Measurements from ENCODE around the gene LARGE1. TPM values are rescaled to one million over a fixed set of nuclear protein-coding genes. Genes with fewer than 3 reads are reported as not detected.
A peak's percentile ranks its signal among the peaks of the same experiment; 100 is the strongest.

Gene LARGE1
- total RNA-seq, 1 experiment from 2014 or later: 2.5 TPM

DNA sequence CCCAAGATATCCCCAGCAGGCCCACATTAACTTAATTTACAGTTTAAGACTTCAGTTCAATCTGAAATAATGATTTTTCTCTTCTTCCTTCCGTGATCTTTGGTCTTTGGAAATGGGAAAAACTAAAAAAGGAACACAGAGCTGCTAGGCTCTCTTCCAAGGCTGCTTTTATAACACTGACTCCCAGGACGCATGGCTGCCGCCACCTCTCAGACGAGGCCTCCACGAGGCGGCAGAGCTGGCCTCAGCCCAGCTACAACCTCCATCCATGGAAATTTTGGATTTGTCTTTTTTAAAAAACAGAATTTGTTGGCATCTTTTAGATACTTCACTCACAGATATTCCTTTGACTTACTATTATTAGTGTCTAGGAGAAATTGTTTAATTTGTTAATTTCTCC, 476.6 kb downstream of the LARGE1 start:
- Histone ChIP-seq H3K4me1 (ENCODE audit: control insufficient read depth, insufficient read depth, low read length) (no peaks in the 10 kb centered on the region), H3K36me3 (ENCODE audit: control insufficient read depth, insufficient read depth, low read length) (no peaks in the 10 kb centered on the region), H3K9me3 (ENCODE audit: control insufficient read depth, insufficient read depth, low read depth, low read length) (no peaks in the 10 kb centered on the region), H3K4me3 (ENCODE audit: low read depth in 2 of 2, low read length in 2 of 2) (no peak overlapping the region), H3K27me3 (ENCODE audit: control insufficient read depth, insufficient read depth, low read length) (no peaks in the 10 kb centered on the region), H3K27ac (ENCODE audit: low read length) (no peak overlapping the region)
- BruUV-seq (replicated peaks): no TSS peak
- ChIA-PET POLR2A (no interaction called here), CTCF (no interaction called here)
- DNase-seq (ENCODE audit: low read depth, low spot score) (no peak), ATAC-seq (no peak)
- in situ Hi-C loops (cut with HindIII; ENCODE audit: low pct_unique_long_range_greater_than_20kb, low sequenced_read_pairs): no loop called here
- intact Hi-C loops (cut with micrococcal nuclease; ENCODE audit: unreplicated experiment): no loop called here
- TF ChIP-seq, protein P1, sequence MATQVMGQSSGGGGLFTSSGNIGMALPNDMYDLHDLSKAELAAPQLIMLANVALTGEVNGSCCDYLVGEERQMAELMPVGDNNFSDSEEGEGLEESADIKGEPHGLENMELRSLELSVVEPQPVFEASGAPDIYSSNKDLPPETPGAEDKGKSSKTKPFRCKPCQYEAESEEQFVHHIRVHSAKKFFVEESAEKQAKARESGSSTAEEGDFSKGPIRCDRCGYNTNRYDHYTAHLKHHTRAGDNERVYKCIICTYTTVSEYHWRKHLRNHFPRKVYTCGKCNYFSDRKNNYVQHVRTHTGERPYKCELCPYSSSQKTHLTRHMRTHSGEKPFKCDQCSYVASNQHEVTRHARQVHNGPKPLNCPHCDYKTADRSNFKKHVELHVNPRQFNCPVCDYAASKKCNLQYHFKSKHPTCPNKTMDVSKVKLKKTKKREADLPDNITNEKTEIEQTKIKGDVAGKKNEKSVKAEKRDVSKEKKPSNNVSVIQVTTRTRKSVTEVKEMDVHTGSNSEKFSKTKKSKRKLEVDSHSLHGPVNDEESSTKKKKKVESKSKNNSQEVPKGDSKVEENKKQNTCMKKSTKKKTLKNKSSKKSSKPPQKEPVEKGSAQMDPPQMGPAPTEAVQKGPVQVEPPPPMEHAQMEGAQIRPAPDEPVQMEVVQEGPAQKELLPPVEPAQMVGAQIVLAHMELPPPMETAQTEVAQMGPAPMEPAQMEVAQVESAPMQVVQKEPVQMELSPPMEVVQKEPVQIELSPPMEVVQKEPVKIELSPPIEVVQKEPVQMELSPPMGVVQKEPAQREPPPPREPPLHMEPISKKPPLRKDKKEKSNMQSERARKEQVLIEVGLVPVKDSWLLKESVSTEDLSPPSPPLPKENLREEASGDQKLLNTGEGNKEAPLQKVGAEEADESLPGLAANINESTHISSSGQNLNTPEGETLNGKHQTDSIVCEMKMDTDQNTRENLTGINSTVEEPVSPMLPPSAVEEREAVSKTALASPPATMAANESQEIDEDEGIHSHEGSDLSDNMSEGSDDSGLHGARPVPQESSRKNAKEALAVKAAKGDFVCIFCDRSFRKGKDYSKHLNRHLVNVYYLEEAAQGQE (IDR thresholded peaks at IDR 0.05; ENCODE audit: insufficient read depth in 1 of 2, low read depth in 2 of 2, low read length in 1 of 2): no peak
- TF ChIP-seq, protein P2, sequence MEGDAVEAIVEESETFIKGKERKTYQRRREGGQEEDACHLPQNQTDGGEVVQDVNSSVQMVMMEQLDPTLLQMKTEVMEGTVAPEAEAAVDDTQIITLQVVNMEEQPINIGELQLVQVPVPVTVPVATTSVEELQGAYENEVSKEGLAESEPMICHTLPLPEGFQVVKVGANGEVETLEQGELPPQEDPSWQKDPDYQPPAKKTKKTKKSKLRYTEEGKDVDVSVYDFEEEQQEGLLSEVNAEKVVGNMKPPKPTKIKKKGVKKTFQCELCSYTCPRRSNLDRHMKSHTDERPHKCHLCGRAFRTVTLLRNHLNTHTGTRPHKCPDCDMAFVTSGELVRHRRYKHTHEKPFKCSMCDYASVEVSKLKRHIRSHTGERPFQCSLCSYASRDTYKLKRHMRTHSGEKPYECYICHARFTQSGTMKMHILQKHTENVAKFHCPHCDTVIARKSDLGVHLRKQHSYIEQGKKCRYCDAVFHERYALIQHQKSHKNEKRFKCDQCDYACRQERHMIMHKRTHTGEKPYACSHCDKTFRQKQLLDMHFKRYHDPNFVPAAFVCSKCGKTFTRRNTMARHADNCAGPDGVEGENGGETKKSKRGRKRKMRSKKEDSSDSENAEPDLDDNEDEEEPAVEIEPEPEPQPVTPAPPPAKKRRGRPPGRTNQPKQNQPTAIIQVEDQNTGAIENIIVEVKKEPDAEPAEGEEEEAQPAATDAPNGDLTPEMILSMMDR (IDR thresholded peaks at IDR 0.05): no peak
- TF ChIP-seq POLR2AphosphoS5 (IDR thresholded peaks at IDR 0.05; ENCODE audit: low read depth, low read length) (no peak), TCF7L2 (IDR thresholded peaks at IDR 0.05; ENCODE audit: low read depth, low read length) (no peak), SIN3A (IDR thresholded peaks at IDR 0.05; ENCODE audit: borderline replicate concordance, insufficient read depth, low read depth, low read length) (no peak)

DNA sequence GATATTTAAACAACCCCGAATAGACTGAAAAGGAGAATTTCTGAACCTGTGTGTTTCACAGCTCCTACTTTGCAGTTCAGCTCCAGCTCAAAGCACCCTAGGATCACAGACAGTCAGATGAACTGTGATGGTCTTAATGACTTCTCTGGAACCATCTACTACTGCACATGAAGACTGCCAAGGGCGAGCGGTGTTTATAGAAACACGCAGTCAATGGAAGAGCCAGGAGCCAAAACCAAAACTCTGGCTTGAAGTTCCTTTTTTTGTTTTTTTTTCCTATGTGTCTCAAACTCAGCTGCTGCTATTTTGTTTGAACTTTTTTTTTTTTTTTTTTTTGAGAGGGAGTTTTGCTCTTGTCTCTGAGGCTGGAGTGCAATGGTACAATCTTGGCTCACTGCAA, 479.5 kb downstream of the LARGE1 start:
- TF ChIP-seq SIN3A (IDR thresholded peaks at IDR 0.05; ENCODE audit: borderline replicate concordance, insufficient read depth, low read depth, low read length): no peak
- no peaks in the 10 kb centered on the region for H3K9me3 ChIP-seq (ENCODE audit: control insufficient read depth, insufficient read depth, low read depth, low read length)
- in situ Hi-C loops (cut with HindIII; ENCODE audit: low pct_unique_long_range_greater_than_20kb, low sequenced_read_pairs): no loop called here
- no peaks in the 10 kb centered on the region for H3K36me3 ChIP-seq (ENCODE audit: control insufficient read depth, insufficient read depth, low read length)
- no peak overlapping the region for H3K27ac ChIP-seq (ENCODE audit: low read length)
- no peaks in the 10 kb centered on the region for H3K27me3 ChIP-seq (ENCODE audit: control insufficient read depth, insufficient read depth, low read length)
- no peak for DNase-seq (ENCODE audit: low read depth, low spot score)
- ATAC-seq: no peak
- ChIA-PET CTCF (interaction anchor here (0.6 kb wide), 1 partner anchor 281 kb away, joined by 5 read pairs; no protein-coding TSS in a partner anchor), POLR2A (no interaction called here)
- H3K4me3 ChIP-seq (ENCODE audit: low read depth in 2 of 2, low read length in 2 of 2): no peak overlapping the region
- intact Hi-C loops (cut with micrococcal nuclease; ENCODE audit: unreplicated experiment): no loop called here
- BruUV-seq (replicated peaks): no TSS peak
- H3K4me1 ChIP-seq (ENCODE audit: control insufficient read depth, insufficient read depth, low read length): no peaks in the 10 kb centered on the region

DNA sequence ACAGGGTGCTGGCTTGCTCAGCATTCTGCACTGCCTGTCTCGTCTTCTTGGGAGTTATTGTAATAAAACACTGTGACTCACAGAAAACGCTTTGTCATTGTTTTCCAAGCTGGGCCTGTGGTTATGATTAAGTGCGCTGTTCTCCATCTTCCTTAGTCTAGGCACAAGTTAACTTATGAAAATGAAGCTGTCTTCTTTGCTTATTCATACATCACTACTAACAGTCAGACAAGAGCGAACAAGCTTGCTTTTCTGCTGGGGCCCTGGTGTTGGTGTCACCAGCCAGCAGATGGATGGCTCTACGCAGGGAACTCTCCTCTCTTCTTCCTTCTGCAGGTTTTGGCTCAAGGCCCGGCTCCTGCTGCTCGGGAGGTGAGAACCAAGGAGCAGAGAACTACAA, 482.0 kb downstream of the LARGE1 start:
- POLR2A ChIA-PET: no interaction called here
- no peak overlapping the region for H3K27ac ChIP-seq (ENCODE audit: low read length)
- CTCF ChIA-PET: no interaction called here
- peak; percentile 68 for ATAC-seq
- TF ChIP-seq, protein P1 (IDR thresholded peaks at IDR 0.05; ENCODE audit: insufficient read depth in 1 of 2, low read depth in 2 of 2, low read length in 1 of 2): no peak
- TF ChIP-seq TCF7L2 (IDR thresholded peaks at IDR 0.05; ENCODE audit: low read depth, low read length): no peak
- TF ChIP-seq POLR2AphosphoS5 (IDR thresholded peaks at IDR 0.05; ENCODE audit: low read depth, low read length): no peak
- TF ChIP-seq, protein P2 (IDR thresholded peaks at IDR 0.05): no peak
- no peak for TF ChIP-seq SIN3A (IDR thresholded peaks at IDR 0.05; ENCODE audit: borderline replicate concordance, insufficient read depth, low read depth, low read length)
- no peaks in the 10 kb centered on the region for H3K9me3 ChIP-seq (ENCODE audit: control insufficient read depth, insufficient read depth, low read depth, low read length)
- no peaks in the 10 kb centered on the region for H3K27me3 ChIP-seq (ENCODE audit: control insufficient read depth, insufficient read depth, low read length)
- DNase-seq (ENCODE audit: low read depth, low spot score): peak; percentile 67
- no TSS peak for BruUV-seq (replicated peaks)
- H3K4me3 ChIP-seq (ENCODE audit: low read depth in 2 of 2, low read length in 2 of 2): no peak overlapping the region
- H3K4me1 ChIP-seq (ENCODE audit: control insufficient read depth, insufficient read depth, low read length): no peaks in the 10 kb centered on the region
- intact Hi-C loops (cut with micrococcal nuclease; ENCODE audit: unreplicated experiment) (no loop called here), in situ Hi-C loops (cut with HindIII; ENCODE audit: low pct_unique_long_range_greater_than_20kb, low sequenced_read_pairs) (no loop called here)
- H3K36me3 ChIP-seq (ENCODE audit: control insufficient read depth, insufficient read depth, low read length): no peaks in the 10 kb centered on the region

Measured in Panc1 (cell line).